Chondrocyte (in vitro differentiated cells): ENCODE data around the gene RUBCN. TPM values are rescaled to one million over a fixed set of nuclear protein-coding genes. Genes with fewer than 3 reads are reported as not detected.

ENCODE experiments used
- DNase-seq: peaks from one replicate; pipeline ENCODE4 v3.0.0; 2021; ENCODE audit warnings: mixed read lengths, low spot score
- H3K27ac Mint-ChIP-seq: one replicate; pipeline ENCODE4 v1.8.0; 2021; ENCODE audit warnings: mild to moderate bottlenecking, moderate library complexity, mixed read lengths; ENCODE audit not compliant: unreplicated experiment
- H3K27me3 Mint-ChIP-seq: 2 replicates; pipeline ENCODE4 v1.8.0; 2021; ENCODE audit warnings: low read depth, mixed read lengths
- H3K36me3 Mint-ChIP-seq: 2 replicates; pipeline ENCODE4 v1.8.0; 2021; ENCODE audit warnings: low read depth, mixed read lengths
- H3K4me1 Mint-ChIP-seq: 2 replicates; pipeline ENCODE4 v1.8.0; 2021; ENCODE audit warnings: low read depth, mild to moderate bottlenecking, mixed read lengths
- H3K4me3 Mint-ChIP-seq: one replicate; pipeline ENCODE4 v1.8.0; 2021; ENCODE audit warnings: mild to moderate bottlenecking, moderate library complexity, mixed read lengths; ENCODE audit not compliant: unreplicated experiment
- H3K9me3 Mint-ChIP-seq: 2 replicates; pipeline ENCODE4 v1.8.0; 2021; ENCODE audit warnings: low read depth, mixed read lengths
- CTCF ChIP-seq: fragments of 200-600 bp; sonication (generic); IDR thresholded peaks from 2 replicates; pipeline ENCODE4 v1.5.0; 2021; ENCODE audit warnings: antibody characterized with exemption, mild to moderate bottlenecking, moderate library complexity
- total RNA-seq: library from RNA; stranded (reverse); gene quantifications from 3 replicates; pipeline ENCODE4 v1.2.1, GENCODE V29; 2021

Gene RUBCN
- total RNA-seq, 1 donor from 2014 or later = 31.2 TPM

GRCh38 chr3:197675951-197676350, 60.8 kb downstream of the RUBCN start:
- no peaks in the 10 kb centered on the region for H3K9me3 Mint-ChIP-seq
- no peaks in the 10 kb centered on the region for H3K27me3 Mint-ChIP-seq
- no peaks in the 10 kb centered on the region for H3K4me1 Mint-ChIP-seq
- H3K36me3 Mint-ChIP-seq = peaks cover 36% of the 10 kb centered on the region
- H3K27ac Mint-ChIP-seq = no peak overlapping the region
- no peak overlapping the region for H3K4me3 Mint-ChIP-seq
- DNase-seq = no peak
- no peak for TF ChIP-seq CTCF

GRCh38 chr3:197675563-197675860, 61.2 kb downstream of the RUBCN start:
- Mint-ChIP-seq H3K9me3 (no peaks in the 10 kb centered on the region), H3K27me3 (no peaks in the 10 kb centered on the region), H3K36me3 (peaks cover 38% of the 10 kb centered on the region), H3K4me3 (no peak overlapping the region), H3K27ac (no peak overlapping the region), H3K4me1 (no peaks in the 10 kb centered on the region)
- DNase-seq = no peak
- TF ChIP-seq CTCF = no peak

- Mint-ChIP-seq H3K27ac (no peak overlapping the region), H3K4me1 (no peaks in the 10 kb centered on the region), H3K27me3 (no peaks in the 10 kb centered on the region), H3K36me3 (peaks cover 40% of the 10 kb centered on the region), H3K4me3 (no peak overlapping the region), H3K9me3 (no peaks in the 10 kb centered on the region)
- DNase-seq = no peak
- TF ChIP-seq CTCF = no peak
Observed at GRCh38 chr3:197674741-197675562, 61.8 kb downstream of the RUBCN start.

- H3K4me1 Mint-ChIP-seq = no peaks in the 10 kb centered on the region
- DNase-seq = no peak
- no peak for TF ChIP-seq CTCF
- no peak overlapping the region for H3K4me3 Mint-ChIP-seq
- H3K9me3 Mint-ChIP-seq = no peaks in the 10 kb centered on the region
- no peaks in the 10 kb centered on the region for H3K27me3 Mint-ChIP-seq
- H3K27ac Mint-ChIP-seq = no peak overlapping the region
- H3K36me3 Mint-ChIP-seq = peaks cover 40% of the 10 kb centered on the region
Observed at GRCh38 chr3:197673170-197673569, 63.5 kb downstream of the RUBCN start.

- Mint-ChIP-seq H3K9me3 (no peaks in the 10 kb centered on the region), H3K36me3 (peaks cover 34% of the 10 kb centered on the region), H3K27ac (no peak overlapping the region), H3K27me3 (no peaks in the 10 kb centered on the region), H3K4me1 (no peaks in the 10 kb centered on the region), H3K4me3 (no peak overlapping the region)
- no peak for DNase-seq
- TF ChIP-seq CTCF = no peak
Observed at GRCh38 chr3:197670361-197670760, 66.3 kb downstream of the RUBCN start.
